Stimulated activated CD8-positive, alpha-beta memory T cell treated with anti-CD3 and anti-CD28 coated beads, Interleukin-7, amount 100 ng/mL, for 4 hours (primary cell): Measurements from ENCODE around the gene S100G.

ENCODE experiments used
- DNase-seq, 2 donors: peaks; one replicate each; pipeline ENCODE4 v3.0.0-alpha.2; 2020; ENCODE audit warnings: low read depth in 2 of 2

Gene S100G

DNA sequence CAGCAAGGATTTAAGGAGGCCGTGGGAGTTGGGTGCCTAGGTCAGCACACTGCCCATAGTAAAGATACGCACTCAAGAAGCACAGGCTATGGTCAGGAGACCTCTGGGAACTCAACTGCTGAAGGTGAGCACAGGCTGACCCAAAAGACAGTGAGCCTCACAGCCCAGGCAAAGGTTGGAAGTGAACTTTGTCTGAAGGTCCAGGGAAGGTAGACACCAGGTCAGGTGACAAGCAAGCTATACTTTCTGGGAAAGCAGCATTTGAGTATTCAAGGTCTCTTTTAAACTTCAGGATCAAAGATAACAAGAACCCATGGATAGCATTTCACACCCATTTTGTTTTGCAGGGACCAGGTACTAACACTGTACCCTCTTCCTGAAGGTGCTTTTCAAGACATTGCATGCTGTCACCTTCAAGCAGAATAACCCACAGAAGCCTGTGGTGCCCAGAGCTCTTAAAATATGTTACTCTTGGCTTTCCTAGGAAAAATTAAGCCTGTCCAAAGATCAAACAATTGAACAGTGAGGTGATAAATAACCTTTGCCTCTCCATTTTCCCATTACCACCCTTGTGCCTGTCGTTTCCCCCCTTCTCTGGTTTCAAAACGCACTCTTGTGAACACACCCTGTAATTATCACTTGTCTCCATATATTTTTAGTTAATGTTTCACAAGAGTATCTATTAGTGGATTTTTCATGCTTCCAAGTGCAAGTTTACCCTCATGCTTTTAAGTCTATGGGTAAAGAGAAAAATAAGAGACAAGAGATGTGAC, 3.4 kb upstream of the S100G start:
- DNase-seq = no peak

DNA sequence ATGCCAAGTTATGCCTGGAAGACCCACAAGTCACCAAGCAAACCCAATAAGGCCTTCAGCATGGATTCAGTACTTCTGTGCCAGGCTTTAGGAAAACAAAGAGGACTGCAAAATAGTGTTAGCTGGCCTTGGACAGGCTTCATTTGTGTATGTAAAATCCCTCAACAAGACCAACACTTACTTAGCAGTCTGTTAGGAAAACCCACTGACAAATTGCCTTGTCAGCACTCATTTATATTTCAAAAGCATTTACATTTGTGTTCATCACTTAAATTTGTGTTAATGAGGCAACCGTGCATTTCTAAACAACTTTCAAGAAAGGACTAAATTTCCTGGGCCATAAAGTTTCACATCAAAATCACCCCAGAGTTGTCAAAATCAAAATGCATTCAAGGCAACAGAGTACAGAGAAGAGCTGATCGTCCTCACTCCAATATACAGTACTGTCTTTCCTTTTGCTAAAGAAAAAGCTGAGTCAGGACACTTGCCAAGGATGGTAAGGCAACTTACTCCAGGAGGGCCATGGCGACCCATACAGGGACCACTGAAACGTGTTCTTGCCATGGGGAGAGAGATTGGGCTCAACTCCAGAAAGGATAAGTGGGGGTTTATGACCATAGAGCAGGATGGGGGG, 1.6 kb downstream of the S100G start:
- DNase-seq = no peak

DNA sequence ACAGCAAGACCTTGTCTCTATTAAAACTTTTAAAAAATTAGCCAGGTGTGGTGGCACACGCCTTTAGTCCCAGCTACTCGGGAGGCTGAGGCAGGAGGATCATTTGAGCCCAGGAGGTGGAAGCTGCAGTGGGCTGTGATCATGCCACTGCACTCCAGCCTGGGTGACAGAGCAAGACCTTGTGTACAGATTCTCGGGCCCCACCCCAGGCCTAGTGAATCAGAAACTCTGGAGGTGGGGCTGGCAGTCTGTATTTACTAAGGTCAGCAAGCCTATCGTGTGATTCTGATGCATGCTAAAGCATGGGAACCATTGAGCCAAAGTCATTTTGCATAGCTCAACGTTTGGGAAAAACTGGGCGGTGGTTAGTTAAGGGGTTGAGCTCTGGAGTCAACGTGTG, 3.5 kb downstream of the S100G start:
- no peak for DNase-seq

- DNase-seq = no peak
Observed at GRCh38 chrX:16654093-16654492, 4.1 kb downstream of the S100G start.

DNA sequence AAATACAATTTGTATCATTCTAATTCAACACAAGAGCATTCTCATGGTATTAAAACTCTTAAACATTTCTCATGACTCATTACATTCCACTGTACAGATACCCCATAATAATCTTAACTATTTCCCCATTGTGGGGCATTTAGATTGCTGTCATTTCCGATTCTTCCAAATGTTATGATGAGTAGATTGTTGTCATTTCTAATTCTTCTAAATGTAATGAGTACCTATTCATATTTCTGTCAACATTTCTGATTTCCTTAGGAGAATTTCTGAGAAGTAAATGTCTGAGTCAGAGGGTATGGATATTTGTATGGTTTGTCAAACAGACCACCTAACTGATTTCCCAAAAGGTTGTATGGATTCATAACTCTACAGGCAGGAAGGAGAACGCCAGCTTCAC, 8.3 kb downstream of the S100G start:
- DNase-seq = no peak

DNA sequence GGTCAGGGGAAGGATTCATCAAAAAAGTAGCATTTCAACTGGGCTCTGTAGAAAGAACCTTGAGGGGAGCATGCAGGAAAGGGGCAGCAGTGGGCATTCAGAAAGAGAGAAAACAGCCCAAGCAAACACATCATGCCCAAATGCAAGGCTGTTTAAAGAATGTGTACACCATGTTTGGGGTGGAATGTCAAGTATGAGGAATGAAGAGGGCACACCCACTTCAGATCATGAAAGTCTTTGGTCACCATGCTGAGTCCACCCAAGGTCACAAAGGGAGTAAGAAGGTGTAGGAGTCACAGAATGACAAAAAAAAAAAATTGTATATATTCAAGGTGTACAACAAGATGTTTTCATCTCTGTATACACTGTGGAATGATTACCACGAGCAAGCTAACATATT, 9.4 kb downstream of the S100G start:
- DNase-seq = no peak

GRCh38 chrX:16661495-16661894, 11.5 kb downstream of the S100G start:
- DNase-seq = no peak

GRCh38 chrX:16662402-16662801, 12.4 kb downstream of the S100G start:
- no peak for DNase-seq

GRCh38 chrX:16664074-16664473, 14.1 kb downstream of the S100G start:
- DNase-seq = no peak

- no peak for DNase-seq
Observed at GRCh38 chrX:16664626-16665025, 14.7 kb downstream of the S100G start.

GRCh38 chrX:16665089-16665488, 15.1 kb downstream of the S100G start:
- no peak for DNase-seq

DNA sequence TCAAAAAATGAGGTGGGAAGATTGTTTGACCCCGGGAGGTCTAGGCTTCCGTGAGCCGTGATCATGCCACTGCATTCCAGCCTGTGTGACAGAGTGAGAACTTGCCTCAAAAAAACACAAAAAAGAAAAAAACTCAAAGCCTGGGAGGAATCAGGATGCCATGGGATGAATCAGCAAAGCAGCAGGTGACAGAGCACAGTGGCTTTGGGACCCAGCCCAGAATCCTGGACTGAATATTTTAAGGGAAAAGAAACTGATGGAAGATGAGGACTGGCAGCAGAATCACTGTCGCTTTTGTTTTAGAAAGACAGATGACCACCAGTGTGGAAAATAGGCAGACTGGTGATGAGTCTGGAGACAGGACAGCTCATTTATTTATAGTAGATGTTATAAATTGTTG, 16.6 kb downstream of the S100G start:
- no peak for DNase-seq

- peak in 1 of 2 donors; percentile 1 for DNase-seq
Observed at GRCh38 chrX:16671005-16671404, 21.0 kb downstream of the S100G start.

DNA sequence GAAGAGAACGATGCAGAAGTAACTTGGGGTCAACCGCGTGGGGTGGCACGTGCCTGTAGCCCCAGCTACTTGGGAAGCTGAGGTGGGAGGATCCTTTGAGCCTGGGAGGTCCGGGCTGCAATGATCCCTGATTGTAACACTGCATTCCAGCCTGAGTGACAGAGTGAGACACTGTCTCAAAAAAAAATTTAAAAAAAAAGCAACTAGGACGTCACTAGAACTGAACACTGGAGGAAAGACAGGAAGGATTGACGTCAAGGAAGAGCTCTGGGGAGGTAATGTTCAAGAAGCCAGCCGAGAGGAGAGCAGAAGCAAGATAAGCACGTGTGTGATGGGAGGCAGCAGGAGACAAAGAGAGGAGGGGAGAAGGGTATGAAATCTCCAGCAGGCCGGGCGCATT, 28.7 kb downstream of the S100G start:
- DNase-seq = no peak

GRCh38 chrX:16683007-16683664, 33.2 kb downstream of the S100G start:
- DNase-seq = no peak

GRCh38 chrX:16687514-16687913, 37.6 kb downstream of the S100G start:
- DNase-seq = no peak

DNA sequence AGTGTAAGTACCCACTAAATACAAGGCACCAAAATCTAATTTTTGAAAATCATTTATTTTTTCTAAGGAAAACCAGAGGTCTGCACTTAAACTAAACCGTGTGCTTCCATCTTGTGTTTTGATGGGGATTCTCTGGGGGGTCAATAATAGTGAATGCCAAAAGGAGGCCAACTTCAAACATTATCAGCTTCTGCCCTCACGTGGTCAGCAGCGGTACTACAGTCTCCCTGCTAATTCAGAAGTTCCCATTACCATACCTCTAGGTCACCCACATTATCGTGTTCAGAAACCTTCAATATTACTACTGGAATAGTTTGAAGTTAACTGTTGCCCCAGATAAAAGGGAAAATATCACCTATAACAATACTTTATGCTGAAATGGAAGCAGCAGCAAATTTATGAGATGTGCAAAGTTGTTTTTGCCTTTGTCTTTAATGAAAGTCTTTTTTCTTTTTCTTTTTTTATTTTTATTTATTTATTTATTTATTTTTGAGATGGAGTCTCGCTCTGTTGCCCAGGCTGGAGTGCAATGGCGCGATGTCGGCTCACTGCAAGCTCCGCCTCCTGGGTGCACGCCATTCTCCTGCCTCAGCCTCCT, 45.2 kb downstream of the S100G start:
- peak in 1 of 2 donors; percentile 38 for DNase-seq

DNA sequence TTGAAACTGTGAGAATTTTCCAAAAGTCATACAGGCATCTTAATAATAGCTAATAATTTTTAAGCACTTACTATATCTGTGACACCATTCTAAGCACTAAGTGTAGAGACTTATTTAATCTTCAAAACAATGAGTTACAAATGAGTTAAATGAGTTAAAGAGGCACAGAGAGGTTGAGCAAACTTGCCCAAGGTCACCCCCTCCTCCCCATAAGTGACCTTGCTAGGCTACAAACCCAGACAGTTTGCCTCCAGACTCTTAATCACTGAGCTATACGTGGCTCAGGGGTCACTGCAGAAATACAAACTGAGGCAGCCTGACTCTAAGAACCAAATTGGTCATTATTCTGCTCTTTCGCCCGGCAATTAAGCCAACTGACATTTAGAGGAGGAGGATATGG, 47.0 kb downstream of the S100G start:
- no peak for DNase-seq

DNA sequence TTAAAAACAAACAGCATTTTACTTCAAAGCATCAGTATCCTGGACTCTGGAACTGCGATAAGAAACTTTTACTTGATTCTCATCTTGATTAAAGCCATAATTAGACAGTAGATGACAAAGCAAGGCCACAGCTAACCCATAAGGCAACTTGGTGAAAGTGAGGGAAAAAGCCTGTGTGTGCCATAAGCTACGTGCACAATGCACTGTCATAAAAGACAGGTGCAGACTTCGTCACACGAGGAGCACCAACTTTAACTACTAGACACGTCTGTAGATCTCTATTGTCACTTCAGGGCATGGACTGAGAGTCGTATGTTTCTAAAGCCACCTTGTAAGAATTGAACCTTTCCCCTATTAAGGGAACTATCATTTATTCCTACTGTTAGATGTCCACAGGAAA, 49.4 kb downstream of the S100G start:
- DNase-seq = no peak

GRCh38 chrX:16700734-16701133, 50.8 kb downstream of the S100G start:
- DNase-seq = no peak

DNA sequence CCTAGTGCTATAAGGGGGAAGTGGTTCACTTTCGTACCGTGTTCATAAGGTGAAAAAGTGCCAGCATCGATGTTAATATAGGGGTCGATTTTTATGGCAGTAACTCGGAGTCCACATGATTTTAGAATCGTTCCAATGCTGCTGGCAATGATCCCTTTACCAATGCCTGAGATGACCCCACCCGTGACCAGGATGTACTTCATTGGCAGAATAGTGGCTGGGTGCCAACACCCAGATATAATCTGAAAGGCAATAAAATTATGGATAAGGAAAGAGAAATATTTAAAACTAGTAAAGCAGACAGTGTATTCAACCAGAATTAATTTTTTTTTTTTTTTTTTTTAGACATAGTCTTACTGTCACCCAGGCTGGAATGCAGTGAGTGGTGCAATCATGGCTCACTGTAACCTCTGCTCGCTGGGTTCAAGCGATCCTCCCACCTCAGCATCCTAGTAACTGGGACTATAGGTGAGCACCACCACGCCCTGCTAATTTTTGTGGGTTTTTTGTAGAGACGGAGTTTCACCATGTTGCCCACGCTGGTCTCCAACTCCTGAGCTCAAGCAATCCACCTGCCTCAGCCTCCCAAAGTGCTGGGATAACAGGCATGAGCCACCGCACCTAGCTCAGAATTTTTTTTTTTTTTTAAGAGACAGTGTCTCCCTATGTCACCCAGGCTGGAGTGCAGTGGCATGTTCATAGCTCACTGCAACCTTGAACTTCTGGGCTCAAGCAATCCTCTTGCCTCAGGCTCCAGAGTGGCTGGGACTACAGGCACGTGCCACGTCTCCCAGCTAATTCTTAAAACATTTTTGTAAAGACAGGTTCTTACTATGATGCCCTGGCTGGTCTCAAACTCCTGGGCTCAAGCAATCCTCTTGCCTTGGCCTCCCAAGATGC, 53.0 kb downstream of the S100G start:
- no peak for DNase-seq
